ENCODE data around the gene HPSE2. TPM values are rescaled to one million over a fixed set of nuclear protein-coding genes. Genes with fewer than 3 reads are reported as not detected.

Gene HPSE2
- total and polyA plus RNA-seq, 2 of the 8 experiments (the other 6 are each of a cell fraction or from before 2014, with no cell fraction given): 0.41 to 0.58 TPM

- TF ChIP-seq CHD7 (IDR thresholded peaks at IDR 0.05; ENCODE audit: insufficient replicate concordance, low read length) (no peak), CREB1 (IDR thresholded peaks at IDR 0.05) (no peak)
These were observed 826.9 kb downstream of the HPSE2 start (continued) for GRCh38 chr10:98408799-98409198.

Data from H1 (cell line).